Choroid plexus epithelial cell (primary cell): ENCODE results near the gene TCFL5.
A peak's percentile ranks its signal among the peaks of the same experiment; 100 is the strongest.

Experiments used
- DNase-seq: peaks from one replicate; pipeline ENCODE4 v3.0.0-alpha.2; 2010; ENCODE audit warnings: low read depth
- H3K4me3 ChIP-seq: 2 replicates; pipeline ENCODE4 v1.5.1; 2011; ENCODE audit warnings: low read depth, mild to moderate bottlenecking, control low read depth, low read length, moderate library complexity
- CTCF ChIP-seq: conservative IDR thresholded peaks from 2 replicates; pipeline ENCODE4 v1.5.1; 2011; ENCODE audit warnings: low read depth, mild to moderate bottlenecking, control low read depth, inconsistent platforms, low read length, moderate library complexity

The TCFL5 gene

GRCh38 chr20:62889871-62890270, 28.2 kb upstream of the TCFL5 start:
- H3K4me3 ChIP-seq, result no peak overlapping the region
- TF ChIP-seq CTCF, result no peak
- DNase-seq, result no peak

- no peak overlapping the region for H3K4me3 ChIP-seq
- no peak for TF ChIP-seq CTCF
- DNase-seq, result no peak
Observed at GRCh38 chr20:62889411-62889810, 27.8 kb upstream of the TCFL5 start.

GRCh38 chr20:62888910-62889309, 27.3 kb upstream of the TCFL5 start:
- H3K4me3 ChIP-seq, result no peak overlapping the region
- TF ChIP-seq CTCF, result no peak

GRCh38 chr20:62888406-62888805, 26.8 kb upstream of the TCFL5 start:
- H3K4me3 ChIP-seq, result no peak overlapping the region
- DNase-seq, result no peak
- TF ChIP-seq CTCF, result no peak

More at GRCh38 chr20:62888910-62889309, 27.3 kb upstream of the TCFL5 start:
- no peak for DNase-seq

GRCh38 chr20:62887860-62888239, 26.2 kb upstream of the TCFL5 start:
- no peak overlapping the region for H3K4me3 ChIP-seq
- no peak for TF ChIP-seq CTCF
- no peak for DNase-seq

GRCh38 chr20:62887152-62887859, 25.7 kb upstream of the TCFL5 start:
- peak; percentile 98 for DNase-seq
- peak; percentile 61 for TF ChIP-seq CTCF

GRCh38 chr20:62886709-62887058, 25.1 kb upstream of the TCFL5 start:
- no peak overlapping the region for H3K4me3 ChIP-seq
- TF ChIP-seq CTCF, result no peak
- no peak for DNase-seq

More at GRCh38 chr20:62887152-62887859, 25.7 kb upstream of the TCFL5 start:
- H3K4me3 ChIP-seq, result no peak overlapping the region
